HepG2 (cell line): Measurements from ENCODE around the gene P2RX2.

ENCODE experiments used
- CREB1 ChIP-seq, 2 experiments: fragments of 450-650 bp in 1 of 2; IDR thresholded peaks; 2 replicates each; pipeline ENCODE4 v1.6.1; 2016 to 2017; ENCODE audit warnings: control low read depth in 1 of 2, mild to moderate bottlenecking in 1 of 2, missing compliant biosample characterization in 1 of 2, missing genetic modification characterization in 1 of 2
- CTCF ChIP-seq: sonication (generic); formaldehyde crosslinking; IDR thresholded peaks from 2 replicates; pipeline ENCODE4 v1.5.0; 2020; ENCODE audit warnings: mild to moderate bottlenecking, missing genetic modification reagents, moderate library complexity
- EHMT2 ChIP-seq: fragments of 200-600 bp; sonication (generic); IDR thresholded peaks from 2 replicates; pipeline ENCODE4 v1.7.0; 2017; ENCODE audit warnings: antibody characterized with exemption, low read depth, low read length, borderline replicate concordance
- EP300 ChIP-seq, 3 experiments: sonication (generic) in 1 of 3; formaldehyde crosslinking in 1 of 3; IDR thresholded peaks; 2 replicates each; pipeline versions ENCODE4 v1.5.1 to v1.6.1; 2011 to 2020; ENCODE audit warnings: low read depth in 2 of 3, low read length in 2 of 3, borderline replicate concordance in 1 of 3, improper control_type of control experiment in 1 of 3, mild to moderate bottlenecking in 1 of 3, missing genetic modification reagents in 1 of 3, moderate library complexity in 1 of 3
- MAFF ChIP-seq: IDR thresholded peaks from 2 replicates; pipeline ENCODE4 v1.6.1; 2011; ENCODE audit warnings: low read depth, low read length, improper control_type of control experiment
- PCBP1 ChIP-seq: fragments of 200-400 bp; formaldehyde crosslinking; IDR thresholded peaks from 2 replicates; pipeline ENCODE4 v1.6.1; 2017; ENCODE audit warnings: mild to moderate bottlenecking, low read depth, low read length, borderline replicate concordance
- RAD21 ChIP-seq: fragments of 450-650 bp; formaldehyde crosslinking; IDR thresholded peaks from 2 replicates; pipeline ENCODE4 v1.5.0; 2020; ENCODE audit warnings: mild to moderate bottlenecking
- SALL1 ChIP-seq: sonication (generic); formaldehyde crosslinking; IDR thresholded peaks from 2 replicates; pipeline ENCODE4 v1.8.0; 2022; ENCODE audit warnings: mild to moderate bottlenecking, missing genetic modification reagents
- TP53 ChIP-seq: sonication (generic); formaldehyde crosslinking; conservative IDR thresholded peaks from 2 replicates; pipeline ENCODE4 v1.4.0; 2020; ENCODE audit warnings: missing genetic modification reagents
- ZNF652 ChIP-seq: IDR thresholded peaks from 2 replicates; pipeline ENCODE4 v1.6.1; 2016; ENCODE audit warnings: low read depth, borderline replicate concordance
- TF ChIP-seq, protein P1 (sequence below): IDR thresholded peaks from 2 replicates; pipeline ENCODE4 v1.6.1; 2016; ENCODE audit warnings: low read depth
- TF ChIP-seq, protein P2 (sequence below): sonication (generic); formaldehyde crosslinking; IDR thresholded peaks from 2 replicates; pipeline ENCODE4 v1.4.0; 2020; ENCODE audit warnings: missing genetic modification reagents
- TF ChIP-seq, protein P3 (sequence below): sonication (generic); formaldehyde crosslinking; IDR thresholded peaks from 2 replicates; pipeline ENCODE4 v1.8.1; 2023; ENCODE audit warnings: mild to moderate bottlenecking, missing genetic modification reagents

DNA sequence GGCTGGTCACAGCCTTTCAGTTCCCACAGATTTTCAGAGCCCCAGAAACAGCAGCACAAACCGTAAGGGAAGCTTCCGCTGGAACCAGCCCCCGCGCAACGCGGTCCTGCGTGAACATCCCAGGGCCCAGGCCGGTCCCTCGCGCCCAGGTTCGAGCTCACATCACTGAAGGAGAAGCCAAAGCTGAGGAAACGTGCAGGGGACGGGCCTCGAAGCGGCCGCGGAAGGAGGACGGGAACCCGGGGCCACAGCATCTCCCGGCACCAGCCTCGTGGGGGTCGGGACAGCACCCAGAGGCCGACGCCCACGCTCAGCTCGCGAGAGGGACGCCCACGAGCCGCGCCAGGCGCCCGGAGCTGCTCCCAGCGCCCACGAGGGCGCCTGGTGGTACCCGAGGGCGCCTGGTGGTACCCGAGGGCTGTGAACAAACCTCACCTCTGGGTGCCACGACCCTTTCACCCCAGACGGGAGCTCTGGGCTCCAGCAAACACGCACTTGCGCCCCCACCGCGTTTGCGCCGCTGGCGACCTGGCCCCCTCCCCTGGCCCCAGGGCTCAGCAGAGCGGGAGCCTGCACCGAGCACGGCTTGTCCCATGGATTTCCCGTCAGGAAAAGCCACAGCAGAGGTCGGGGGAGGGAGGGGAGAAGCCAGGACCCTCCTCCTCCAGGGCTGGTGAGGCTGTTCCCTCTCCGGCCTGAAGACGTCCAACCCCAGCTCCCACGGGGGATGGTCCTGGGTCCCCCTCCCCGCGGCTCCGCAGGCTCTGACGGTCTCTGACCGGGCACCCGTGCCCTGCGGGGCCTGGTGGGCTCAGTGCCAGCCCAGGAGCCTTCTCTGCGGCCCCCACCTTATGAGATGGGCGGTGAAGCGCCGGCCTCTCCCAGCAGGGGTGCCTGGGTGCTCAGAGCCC is 15.1 kb upstream of the P2RX2 start:
- TF ChIP-seq MAFF (no peak), CTCF (CRISPR knock-in tag) (no peak), EP300 (IDR thresholded peaks at IDR 0.05; ENCODE audit: low read depth in 2 of 2, low read length in 2 of 2) (no peak), EP300 (CRISPR knock-in tag; IDR thresholded peaks at IDR 0.05; ENCODE audit: borderline replicate concordance) (no peak), ZNF652 (CRISPR knock-in tag) (no peak), CREB1 (IDR thresholded peaks at IDR 0.05) (no peak), CREB1 (CRISPR knock-in tag; IDR thresholded peaks at IDR 0.05) (no peak), TP53 (no peak), EHMT2 (no peak), PCBP1 (no peak), RAD21 (CRISPR knock-in tag) (no peak), SALL1 (CRISPR knock-in tag) (no peak)
- TF ChIP-seq, protein P1, sequence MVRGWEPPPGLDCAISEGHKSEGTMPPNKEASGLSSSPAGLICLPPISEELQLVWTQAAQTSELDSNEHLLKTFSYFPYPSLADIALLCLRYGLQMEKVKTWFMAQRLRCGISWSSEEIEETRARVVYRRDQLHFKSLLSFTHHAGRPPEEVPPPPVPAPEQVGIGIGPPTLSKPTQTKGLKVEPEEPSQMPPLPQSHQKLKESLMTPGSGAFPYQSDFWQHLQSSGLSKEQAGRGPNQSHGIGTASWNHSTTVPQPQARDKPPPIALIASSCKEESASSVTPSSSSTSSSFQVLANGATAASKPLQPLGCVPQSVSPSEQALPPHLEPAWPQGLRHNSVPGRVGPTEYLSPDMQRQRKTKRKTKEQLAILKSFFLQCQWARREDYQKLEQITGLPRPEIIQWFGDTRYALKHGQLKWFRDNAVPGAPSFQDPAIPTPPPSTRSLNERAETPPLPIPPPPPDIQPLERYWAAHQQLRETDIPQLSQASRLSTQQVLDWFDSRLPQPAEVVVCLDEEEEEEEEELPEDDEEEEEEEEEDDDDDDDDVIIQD (CRISPR knock-in tag), result no peak
- TF ChIP-seq, protein P2, sequence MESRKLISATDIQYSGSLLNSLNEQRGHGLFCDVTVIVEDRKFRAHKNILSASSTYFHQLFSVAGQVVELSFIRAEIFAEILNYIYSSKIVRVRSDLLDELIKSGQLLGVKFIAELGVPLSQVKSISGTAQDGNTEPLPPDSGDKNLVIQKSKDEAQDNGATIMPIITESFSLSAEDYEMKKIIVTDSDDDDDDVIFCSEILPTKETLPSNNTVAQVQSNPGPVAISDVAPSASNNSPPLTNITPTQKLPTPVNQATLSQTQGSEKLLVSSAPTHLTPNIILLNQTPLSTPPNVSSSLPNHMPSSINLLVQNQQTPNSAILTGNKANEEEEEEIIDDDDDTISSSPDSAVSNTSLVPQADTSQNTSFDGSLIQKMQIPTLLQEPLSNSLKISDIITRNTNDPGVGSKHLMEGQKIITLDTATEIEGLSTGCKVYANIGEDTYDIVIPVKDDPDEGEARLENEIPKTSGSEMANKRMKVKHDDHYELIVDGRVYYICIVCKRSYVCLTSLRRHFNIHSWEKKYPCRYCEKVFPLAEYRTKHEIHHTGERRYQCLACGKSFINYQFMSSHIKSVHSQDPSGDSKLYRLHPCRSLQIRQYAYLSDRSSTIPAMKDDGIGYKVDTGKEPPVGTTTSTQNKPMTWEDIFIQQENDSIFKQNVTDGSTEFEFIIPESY, result no peak
- TF ChIP-seq, protein P3, sequence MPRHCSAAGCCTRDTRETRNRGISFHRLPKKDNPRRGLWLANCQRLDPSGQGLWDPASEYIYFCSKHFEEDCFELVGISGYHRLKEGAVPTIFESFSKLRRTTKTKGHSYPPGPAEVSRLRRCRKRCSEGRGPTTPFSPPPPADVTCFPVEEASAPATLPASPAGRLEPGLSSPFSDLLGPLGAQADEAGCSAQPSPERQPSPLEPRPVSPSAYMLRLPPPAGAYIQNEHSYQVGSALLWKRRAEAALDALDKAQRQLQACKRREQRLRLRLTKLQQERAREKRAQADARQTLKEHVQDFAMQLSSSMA (CRISPR knock-in tag), result no peak
